H1 (cell line): ENCODE results near the gene UBE2E2. TPM values are rescaled to one million over a fixed set of nuclear protein-coding genes. Genes with fewer than 3 reads are reported as not detected.

Source experiments
- CTCF ChIA-PET: fragments of 300-600 bp; sonication (Branson Sonifier 250); formaldehyde crosslinking; loops from one replicate; lab custom pipeline; 2021; ENCODE audit not compliant: partially characterized antibody; lab: Charles Lee
- POLR2A ChIA-PET: fragments of 300-600 bp; sonication (Branson Sonifier 250); formaldehyde crosslinking; loops from one replicate; lab custom pipeline; 2021; ENCODE audit warnings: inconsistent platforms; ENCODE audit not compliant: partially characterized antibody; lab: Charles Lee
- DNase-seq, 2 experiments: peaks; one replicate each; pipeline versions ENCODE4 v3.0.0 to v3.0.0-alpha.2; 2010 to 2022; ENCODE audit warnings: low spot score in 2 of 2, low read depth in 1 of 2, mixed read lengths in 1 of 2
- FAIRE-seq: peaks from 2 replicates; lab custom pipeline; 2011; peaks lifted over from hg19 to GRCh38; lab: Jason Lieb, UNC
- H2AFZ ChIP-seq: 2 replicates; pipeline ENCODE4 v1.8.1; 2012; ENCODE audit warnings: low read length, inconsistent platforms
- H2AK5ac ChIP-seq: 2 replicates; pipeline ENCODE4 v1.6.1; 2013; ENCODE audit warnings: low read depth, low read length
- H2BK120ac ChIP-seq: replicated peaks from 2 replicates; pipeline ENCODE3; 2013; ENCODE audit warnings: low read depth, low read length, inconsistent platforms
- H2BK12ac ChIP-seq: 2 replicates; pipeline ENCODE4 v1.6.1; 2013; ENCODE audit warnings: low read depth, low read length
- H2BK15ac ChIP-seq: 2 replicates; pipeline ENCODE4 v1.6.1; 2013; ENCODE audit warnings: low read length
- H2BK20ac ChIP-seq: 2 replicates; pipeline ENCODE4 v1.6.1; 2013; ENCODE audit warnings: low read length
- H2BK5ac ChIP-seq: 2 replicates; pipeline ENCODE4 v1.6.1; 2013; ENCODE audit warnings: low read depth, low read length
- H3K14ac ChIP-seq: 2 replicates; pipeline ENCODE4 v1.6.1; 2013; ENCODE audit warnings: inconsistent platforms; ENCODE audit not compliant: insufficient read length
- H3K18ac ChIP-seq: 2 replicates; pipeline ENCODE4 v1.6.1; 2013; ENCODE audit warnings: low read length; ENCODE audit errors: extremely low read depth
- H3K23ac ChIP-seq: 2 replicates; pipeline ENCODE4 v1.6.1; 2013; ENCODE audit warnings: inconsistent platforms; ENCODE audit not compliant: insufficient read length
- H3K23me2 ChIP-seq: 2 replicates; pipeline ENCODE4 v1.6.1; 2013; ENCODE audit warnings: low read depth, low read length
- H3K27ac ChIP-seq: 2 replicates; pipeline ENCODE4 v1.6.1; 2011; ENCODE audit warnings: low read depth, low read length, inconsistent platforms
- H3K27me3 ChIP-seq, 4 experiments: replicated peaks in 1 of 4; 1 replicate in 1 of 4; 2 replicates in 3 of 4; pipeline versions ENCODE4 v1.6.1 to v1.8.1; 2011 to 2013; ENCODE audit warnings: low read length in 3 of 4, mild to moderate bottlenecking in 3 of 4, inconsistent platforms in 2 of 4, mixed read lengths in 2 of 4, moderate library complexity in 1 of 4; ENCODE audit not compliant: control insufficient read depth in 3 of 4, insufficient read depth in 3 of 4; ENCODE audit errors: extremely low read depth in 1 of 4
- H3K36me3 ChIP-seq, 4 experiments: 2 replicates each; pipeline versions ENCODE4 v1.6.1 to v1.8.1; 2011 to 2013; ENCODE audit warnings: mild to moderate bottlenecking in 4 of 4, low read length in 3 of 4, moderate library complexity in 2 of 4, control low read depth in 1 of 4, inconsistent platforms in 1 of 4; ENCODE audit not compliant: insufficient read depth in 4 of 4, control insufficient read depth in 2 of 4
- H3K4ac ChIP-seq: replicated peaks from 2 replicates; pipeline ENCODE3; 2013; ENCODE audit warnings: low read length, low read depth, mixed read lengths, inconsistent platforms; ENCODE audit not compliant: insufficient read length
- H3K4me1 ChIP-seq, 4 experiments: replicated peaks in 1 of 4; 1 replicate in 1 of 4; 2 replicates in 3 of 4; pipeline versions ENCODE4 v1.6.1 to v1.8.1; 2011 to 2013; ENCODE audit warnings: low read length in 3 of 4, inconsistent platforms in 2 of 4, mixed read lengths in 1 of 4; ENCODE audit not compliant: insufficient read depth in 4 of 4, control insufficient read depth in 3 of 4
- H3K4me2 ChIP-seq, 2 experiments: 2 replicates each; pipeline versions ENCODE4 v1.6.1 to v1.8.1; 2011 to 2013; ENCODE audit warnings: low read depth in 2 of 2, low read length in 2 of 2, control low read depth in 1 of 2, inconsistent platforms in 1 of 2, mild to moderate bottlenecking in 1 of 2; ENCODE audit not compliant: insufficient read depth in 1 of 2
- H3K4me3 ChIP-seq, 4 experiments: fragments of 200-600, 300-600 bp in 1 of 4; sonication (generic), shearing (Covaris generic), sonication (Bioruptor Twin) in 1 of 4; 2 replicates each; pipeline versions ENCODE4 v1.5.1 to v1.8.1; 2011 to 2016; ENCODE audit warnings: low read length in 4 of 4, low read depth in 3 of 4, control low read depth in 2 of 4, inconsistent platforms in 2 of 4, mild to moderate bottlenecking in 2 of 4, mixed read lengths in 1 of 4, moderate library complexity in 1 of 4; ENCODE audit not compliant: insufficient read depth in 2 of 4; ENCODE audit errors: extremely low read depth in 1 of 4
- H3K56ac ChIP-seq: replicated peaks from 2 replicates; pipeline ENCODE3; 2013; ENCODE audit warnings: low read depth, mild to moderate bottlenecking, mixed read lengths, low read length, inconsistent platforms; ENCODE audit not compliant: insufficient read length
- H3K79me1 ChIP-seq: 2 replicates; pipeline ENCODE4 v1.6.1; 2013; ENCODE audit warnings: low read depth, low read length, control low read depth
- H3K79me2 ChIP-seq, 2 experiments: 2 replicates each; pipeline versions ENCODE4 v1.6.1 to v1.8.1; 2012 to 2013; ENCODE audit warnings: low read length in 2 of 2, mild to moderate bottlenecking in 2 of 2, inconsistent platforms in 1 of 2; ENCODE audit not compliant: insufficient read depth in 2 of 2, control insufficient read depth in 1 of 2
- H3K9ac ChIP-seq, 4 experiments: replicated peaks in 1 of 4; 1 replicate in 1 of 4; 2 replicates in 3 of 4; pipeline versions ENCODE4 v1.6.1 to v1.8.1; 2011 to 2013; ENCODE audit warnings: low read depth in 3 of 4, low read length in 3 of 4, control low read depth in 2 of 4, mild to moderate bottlenecking in 2 of 4, moderate library complexity in 2 of 4, inconsistent platforms in 1 of 4; ENCODE audit errors: extremely low read depth in 1 of 4
- H3K9me3 ChIP-seq, 2 experiments: 2 replicates each; pipeline versions ENCODE4 v1.6.1 to v1.8.1; 2012 to 2013; ENCODE audit warnings: mild to moderate bottlenecking in 2 of 2, moderate library complexity in 2 of 2, control low read depth in 1 of 2, inconsistent platforms in 1 of 2, low read depth in 1 of 2, low read length in 1 of 2, mixed read lengths in 1 of 2; ENCODE audit not compliant: insufficient read depth in 2 of 2
- H4K20me1 ChIP-seq, 2 experiments: replicated peaks in 1 of 2; 2 replicates each; pipeline versions ENCODE3 to v1.8.1; 2011 to 2013; ENCODE audit warnings: inconsistent platforms in 2 of 2, low read length in 2 of 2, mild to moderate bottlenecking in 1 of 2; ENCODE audit not compliant: insufficient read depth in 2 of 2, control insufficient read depth in 1 of 2
- H4K5ac ChIP-seq: 2 replicates; pipeline ENCODE4 v1.6.1; 2013; ENCODE audit warnings: low read length, low read depth, mixed read lengths, inconsistent platforms; ENCODE audit not compliant: insufficient read length
- H4K8ac ChIP-seq: 2 replicates; pipeline ENCODE4 v1.8.0; 2013; ENCODE audit warnings: mild to moderate bottlenecking, moderate library complexity, low read length, inconsistent platforms; ENCODE audit not compliant: insufficient read depth; ENCODE audit errors: extremely low read depth
- H4K91ac ChIP-seq: replicated peaks from 2 replicates; pipeline ENCODE3; 2013; ENCODE audit warnings: low read length, mixed read lengths, inconsistent platforms; ENCODE audit not compliant: insufficient read length
- ATF3 ChIP-seq: IDR thresholded peaks from 2 replicates; pipeline ENCODE4 v1.6.1; 2011; ENCODE audit warnings: low read depth, mild to moderate bottlenecking, low read length; ENCODE audit not compliant: insufficient read depth
- CBX8 ChIP-seq: fragments of 300-800, 300-1000 bp; sonication (generic); IDR thresholded peaks from 2 replicates; pipeline ENCODE4 v1.7.1; 2016; ENCODE audit warnings: low read depth, low read length, borderline replicate concordance
- CREB1 ChIP-seq: IDR thresholded peaks from 2 replicates; pipeline ENCODE4 v1.6.1; 2012; ENCODE audit warnings: inconsistent platforms
- CTBP2 ChIP-seq: IDR thresholded peaks from 2 replicates; pipeline ENCODE4 v1.7.0; 2011; ENCODE audit warnings: borderline replicate concordance, mild to moderate bottlenecking, moderate library complexity, mixed read lengths, low read length; ENCODE audit not compliant: insufficient read depth, insufficient read length
- KDM5A ChIP-seq: fragments of 200-600 bp; IDR thresholded peaks from 2 replicates; pipeline ENCODE4 v1.7.1; 2012; ENCODE audit warnings: mild to moderate bottlenecking, low read length, inconsistent platforms, mixed read lengths
- POLR2A ChIP-seq, 2 experiments: IDR thresholded peaks; 1 replicate in 1 of 2; 2 replicates in 1 of 2; pipeline ENCODE4 v1.6.1; 2011; ENCODE audit warnings: low read depth in 2 of 2, low read length in 2 of 2, mild to moderate bottlenecking in 2 of 2; ENCODE audit errors: control extremely low read depth in 1 of 2
- POU5F1 ChIP-seq: IDR thresholded peaks from 2 replicates; pipeline ENCODE4 v1.6.1; 2011; ENCODE audit warnings: low read depth, mild to moderate bottlenecking, low read length, moderate library complexity
- RBBP5 ChIP-seq: IDR thresholded peaks from 2 replicates; pipeline ENCODE4 v1.7.1; 2012; ENCODE audit warnings: low read depth, mild to moderate bottlenecking, inconsistent platforms, low read length, moderate library complexity, borderline replicate concordance
- RFX5 ChIP-seq: IDR thresholded peaks from 2 replicates; pipeline ENCODE4 v1.6.1; 2011; ENCODE audit warnings: low read depth, low read length, improper control_type of control experiment, borderline replicate concordance
- SIRT6 ChIP-seq: IDR thresholded peaks from one replicate; pipeline ENCODE4 v1.7.1; 2012; ENCODE audit warnings: low read length, inconsistent platforms
- SP1 ChIP-seq: IDR thresholded peaks from 2 replicates; pipeline ENCODE4 v1.6.1; 2011; ENCODE audit warnings: low read depth, low read length
- WGBS, 2 experiments: shearing (Covaris generic) in 1 of 2; methylation state at CpG; one replicate each; pipeline versions ENCODE4 v1.1.6 to v1.1.7; 2013 to 2015; ENCODE audit warnings: low lambda C conversion rate in 2 of 2, mixed read lengths in 2 of 2, inconsistent platforms in 1 of 2, low coverage in 1 of 2, missing lambda C conversion rate in 1 of 2; ENCODE audit not compliant: insufficient replicate concordance in 2 of 2, insufficient coverage in 1 of 2, insufficient read length in 1 of 2; ENCODE audit errors: extremely low coverage in 1 of 2, missing lambda C conversion rate in 1 of 2; 5-methylcytosine and 5-hydroxymethylcytosine counted together
- polyA plus RNA-seq, 7 experiments: library from polyadenylated mRNA; depleted of rRNA in 3 of 7; stranded (reverse) in 5 of 7; unstranded in 2 of 7; fragments of >200 nt in 5 of 7; fragments of 200-250 nt in 2 of 7; gene quantifications; 1 replicate in 5 of 7; 2 replicates in 1 of 7; 4 replicates in 1 of 7; pipeline versions ENCODE4 v1.2.1 to v1.2.3, GENCODE V29; 2011 to 2013; ENCODE audit warnings: missing spikeins in 2 of 7, mixed read lengths in 2 of 7
- total RNA-seq: library from RNA; stranded (reverse); fragmentation: NEBNext Ultra II Directional; extraction: Animal tissue kit (Norgen Biotek cat#: 25700); gene quantifications from 2 replicates; pipeline ENCODE4 v1.2.1, GENCODE V29; 2021
- TF ChIP-seq, protein P1 (sequence below): IDR thresholded peaks from 2 replicates; pipeline ENCODE4 v1.6.1; 2012; ENCODE audit warnings: inconsistent platforms

UBE2E2 gene
- total and polyA plus RNA-seq, 2 of the 8 experiments (the other 6 are each of a cell fraction or from before 2014, with no cell fraction given), result 57.6 to 70.6 TPM

DNA sequence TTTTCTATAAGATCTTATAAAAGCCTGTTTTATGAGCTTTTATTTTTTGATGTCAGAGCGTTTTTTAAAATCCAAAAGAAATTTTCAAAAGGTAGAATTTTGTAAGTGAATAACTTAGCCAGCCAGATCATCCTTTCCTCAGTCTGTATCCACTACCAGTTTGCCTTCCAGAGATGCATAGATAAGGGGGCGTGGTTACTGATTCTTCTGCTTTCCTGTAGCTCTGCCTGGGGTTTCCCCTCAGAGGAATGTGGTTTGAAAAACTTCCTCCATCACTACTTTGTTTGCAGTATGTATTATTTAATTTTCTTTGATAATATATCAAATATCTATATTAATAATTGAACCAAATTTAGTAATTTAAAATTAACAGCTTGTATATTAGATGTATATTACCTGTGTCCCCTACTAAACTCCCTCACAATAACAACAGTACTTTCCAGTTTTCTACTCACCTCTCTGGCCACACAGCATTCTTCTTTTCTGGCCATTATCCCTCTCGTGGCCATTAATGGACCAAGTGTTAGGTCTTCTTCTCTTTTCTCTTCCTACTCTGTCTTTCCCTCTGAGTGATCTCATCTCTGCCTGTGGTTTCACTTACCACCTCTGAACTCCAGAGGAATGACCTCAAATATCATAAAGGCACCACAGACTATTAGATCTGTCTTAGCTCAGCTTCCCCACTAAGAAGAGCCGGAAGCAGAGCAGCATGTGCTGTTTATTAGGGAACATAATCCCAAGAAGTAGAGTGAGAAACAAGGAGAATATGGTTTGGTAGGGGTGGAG lies 239.7 kb downstream of the UBE2E2 start:
- no peak overlapping the region for H3K4me2 ChIP-seq
- no peaks in the 10 kb centered on the region for H3K36me3 ChIP-seq
- H2BK5ac ChIP-seq, result no peak overlapping the region
- H2BK15ac ChIP-seq, result no peak overlapping the region
- H3K9me3 ChIP-seq, result no peaks in the 10 kb centered on the region
- no peak overlapping the region for H4K91ac ChIP-seq
- peaks cover 0 to 4% (median 0%) of the 10 kb centered on the region in 4 experiments; a peak in 1 of 7 replicates for H3K4me1 ChIP-seq
- no peaks in the 10 kb centered on the region for H3K27me3 ChIP-seq
- H4K5ac ChIP-seq, result no peak overlapping the region
- no peak overlapping the region for H2BK12ac ChIP-seq
- POLR2A ChIA-PET, result interaction anchor here (1.6 kb wide), 1 partner anchor 474 kb away, joined by 6 read pairs; the partner anchor contains the start of genes NKIRAS1 and RPL15
- H3K79me2 ChIP-seq, result peaks cover 0 to 7% of the 10 kb centered on the region in 2 experiments; a peak in 2 of 4 replicates
- no peak for DNase-seq
- H2AK5ac ChIP-seq, result no peak overlapping the region
- no peaks in the 10 kb centered on the region for H3K23me2 ChIP-seq
- FAIRE-seq, result peak; percentile 7
- no peak overlapping the region for H3K27ac ChIP-seq
- no peak overlapping the region for H3K14ac ChIP-seq
- no peak overlapping the region for H2AFZ ChIP-seq
- no peaks in the 10 kb centered on the region for H4K20me1 ChIP-seq
- H3K4ac ChIP-seq, result no peak overlapping the region
- WGBS, 2 experiments, result 64% methylated on average over 4 of the region's 4 CpGs; no CpG with 5 or more reads in 1 of the 2 experiments
- no peak overlapping the region for H3K23ac ChIP-seq
- no peak overlapping the region for H3K18ac ChIP-seq
- H3K4me3 ChIP-seq, result no peak overlapping the region
- CTCF ChIA-PET, result interaction anchor here (0.8 to 1.4 kb wide), 3 partner anchors 9 to 14 kb away, joined by 3 to 4 read pairs (median 4); no protein-coding TSS in a partner anchor
- no peak overlapping the region for H3K56ac ChIP-seq
- H2BK120ac ChIP-seq, result no peak overlapping the region
- no peaks in the 10 kb centered on the region for H3K79me1 ChIP-seq
- no peak overlapping the region for H3K9ac ChIP-seq
- no peak overlapping the region for H2BK20ac ChIP-seq
- H4K8ac ChIP-seq, result no peak overlapping the region
- TF ChIP-seq CREB1 (no peak), ATF3 (no peak), POU5F1 (no peak), CBX8 (no peak), KDM5A (no peak), POLR2A (IDR thresholded peaks at IDR 0.05; ENCODE audit: control extremely low read depth in 1 of 2, low read depth in 2 of 2, low read length in 2 of 2) (no peak), SP1 (no peak), CTBP2 (no peak), RBBP5 (no peak), RFX5 (no peak), SIRT6 (no peak)
- TF ChIP-seq, protein P1, sequence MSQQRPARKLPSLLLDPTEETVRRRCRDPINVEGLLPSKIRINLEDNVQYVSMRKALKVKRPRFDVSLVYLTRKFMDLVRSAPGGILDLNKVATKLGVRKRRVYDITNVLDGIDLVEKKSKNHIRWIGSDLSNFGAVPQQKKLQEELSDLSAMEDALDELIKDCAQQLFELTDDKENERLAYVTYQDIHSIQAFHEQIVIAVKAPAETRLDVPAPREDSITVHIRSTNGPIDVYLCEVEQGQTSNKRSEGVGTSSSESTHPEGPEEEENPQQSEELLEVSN, result no peak
